HG02642 (cell line): ENCODE measurements around the gene SPACA6.
"Not testable (repeated sequence)": the region's sequence is repeated elsewhere in the genome, so short reads cannot be mapped to it uniquely, and the experiment has no call there.

Experiments
- ATAC-seq: cut with Tn5 transposase; IDR thresholded peaks from one replicate; pipeline ENCODE4 v1.9.1; 2021; ENCODE audit warnings: mild to moderate bottlenecking; ENCODE audit not compliant: unreplicated experiment, poor library complexity

The SPACA6 gene

DNA sequence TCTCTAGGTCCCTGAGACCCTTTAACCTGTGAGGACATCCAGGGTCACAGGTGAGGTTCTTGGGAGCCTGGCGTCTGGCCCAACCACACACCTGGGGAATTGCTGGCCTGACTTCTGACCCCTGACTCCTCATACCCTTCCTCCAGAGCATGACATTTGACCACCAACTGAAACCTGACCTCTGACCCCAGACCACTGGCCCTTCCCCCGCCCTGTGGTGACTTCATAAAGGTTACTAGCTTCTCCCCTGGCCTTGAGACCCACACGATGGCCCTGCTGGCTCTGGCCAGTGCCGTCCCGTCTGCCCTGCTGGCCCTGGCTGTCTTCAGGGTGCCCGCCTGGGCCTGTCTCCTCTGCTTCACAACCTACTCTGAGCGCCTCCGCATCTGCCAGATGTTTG is at the start of gene SPACA6:
TSS of gene SPACA6 (plus strand) at position 71 of the 400 bp plus-strand sequence. CDS start at position 268, 197 bp downstream.
- no peak for ATAC-seq

DNA sequence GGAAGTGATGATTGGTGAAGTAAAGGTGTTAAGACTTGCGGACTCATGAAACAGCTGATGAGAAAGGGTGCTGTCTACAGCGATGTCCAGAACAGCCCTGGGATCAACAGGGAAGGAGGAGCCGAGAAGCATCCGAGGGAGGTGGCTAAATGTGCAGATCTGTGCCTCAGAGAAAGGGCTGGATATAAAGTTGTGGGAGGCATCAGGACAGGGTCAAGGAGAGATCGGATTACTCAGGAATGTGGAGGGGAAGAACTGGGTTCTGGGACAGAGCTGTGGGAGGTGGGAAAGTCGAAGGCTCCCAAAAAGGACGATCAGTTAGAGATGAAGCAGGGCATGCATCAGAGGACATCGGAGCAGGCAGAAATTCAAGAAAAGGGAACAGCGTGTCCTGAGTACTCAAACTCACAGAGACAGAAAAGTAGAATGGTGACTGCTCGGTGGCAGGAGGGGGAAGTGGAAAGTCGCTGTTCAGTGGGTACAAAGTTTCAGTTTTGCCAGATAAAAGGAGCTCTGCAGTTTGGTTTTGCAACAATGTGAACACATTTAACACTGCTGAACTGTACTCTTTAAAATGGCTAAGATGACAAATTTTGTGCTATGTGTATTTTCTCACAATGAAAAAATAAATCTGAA is 48.4 kb upstream of the SPACA6 start:
- ATAC-seq = no peak

- not testable (repeated sequence) for ATAC-seq
These were observed 46.4 kb upstream of the SPACA6 start, which contains the start of gene SIGLEC14 for GRCh38 chr19:51646730-51647129. Gene SIGLEC14 (minus strand): TSS chr19:51646825. CDS start chr19:51646759, 66 bp downstream.

GRCh38 chr19:51647318-51647717 is 45.8 kb upstream of the SPACA6 start:
- ATAC-seq = no peak

DNA sequence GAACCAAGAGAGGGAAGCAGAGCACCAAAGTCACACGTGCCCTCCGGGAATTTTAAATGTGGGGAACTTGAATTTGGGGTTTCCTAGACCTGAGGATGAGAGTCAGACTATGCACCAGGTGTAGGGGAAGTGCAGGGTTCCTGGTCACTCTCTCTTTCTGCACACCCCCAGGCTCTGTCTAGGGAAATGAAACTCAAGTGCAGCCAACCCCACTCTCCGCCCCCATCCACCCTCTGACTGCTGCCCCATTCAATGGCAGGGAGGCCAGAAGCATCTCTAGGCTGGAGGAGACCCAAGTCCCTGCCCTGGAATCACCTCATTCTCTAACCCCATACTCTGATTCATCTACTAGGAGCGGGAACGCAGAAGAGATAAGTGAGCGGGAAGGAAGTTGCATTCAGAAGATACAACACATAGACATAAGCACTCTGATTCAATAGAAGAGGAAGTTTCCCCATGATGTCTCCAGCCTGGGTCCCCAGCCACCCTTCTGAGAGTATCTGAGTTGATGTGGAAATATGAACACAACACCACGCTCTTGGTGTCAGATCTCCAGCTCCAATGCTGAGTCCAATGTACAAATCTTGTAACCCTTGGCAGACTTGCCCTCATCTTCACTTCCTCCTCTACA is 41.8 kb upstream of the SPACA6 start:
- ATAC-seq = no peak

DNA sequence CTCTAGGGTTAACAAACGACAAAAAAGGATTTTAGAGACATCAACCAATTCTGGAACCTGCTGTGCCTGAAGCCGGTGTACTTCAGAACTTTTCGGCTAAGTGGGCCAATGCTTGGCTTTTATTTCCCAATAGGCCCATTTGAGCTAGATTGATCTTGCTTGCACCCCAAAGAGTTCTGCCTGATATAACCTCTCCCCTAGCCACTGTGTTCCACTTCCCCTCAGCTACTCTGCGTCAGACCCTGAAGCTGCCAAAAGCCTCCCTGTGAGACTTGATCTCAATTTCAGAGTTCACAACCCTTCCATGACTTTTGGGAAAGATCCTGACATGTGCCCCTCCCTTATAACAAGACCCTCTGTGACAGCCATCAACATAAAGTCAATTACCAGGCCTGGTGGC is 40.9 kb upstream of the SPACA6 start:
- ATAC-seq = no peak

- ATAC-seq = no peak
These were observed 40.0 kb upstream of the SPACA6 start for GRCh38 chr19:51653162-51653561.

GRCh38 chr19:51654783-51655182 is 38.3 kb upstream of the SPACA6 start:
- ATAC-seq = no peak

DNA sequence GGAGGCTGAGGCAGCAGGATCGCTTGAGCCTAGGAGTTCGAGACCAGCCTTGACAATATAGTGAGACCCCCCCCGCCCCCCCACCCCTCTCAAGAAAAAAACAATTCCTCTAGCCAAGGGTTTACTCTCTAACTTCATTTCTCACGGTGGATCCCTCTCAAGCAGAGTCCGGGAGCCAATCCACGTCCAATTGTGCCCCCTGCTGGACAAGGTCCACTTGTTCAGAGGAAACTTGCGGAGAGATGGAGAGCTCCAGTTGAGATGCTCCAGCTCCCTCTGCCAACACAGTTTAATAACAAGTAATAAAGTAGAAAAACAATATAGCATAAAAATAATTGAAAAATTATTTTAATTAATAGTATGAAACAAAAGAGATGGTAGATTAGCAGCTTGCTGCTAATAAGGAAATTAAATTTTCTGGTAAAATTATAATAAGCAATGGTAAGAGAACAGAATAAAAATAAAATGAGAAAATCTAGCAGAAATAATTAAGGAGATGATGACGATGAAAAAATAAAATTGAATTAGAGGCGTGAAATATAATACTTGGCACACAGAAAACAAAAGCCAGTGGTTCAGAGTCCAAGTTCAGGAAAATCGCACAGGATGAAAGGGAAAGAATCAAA is 32.0 kb upstream of the SPACA6 start:
- no peak for ATAC-seq

DNA sequence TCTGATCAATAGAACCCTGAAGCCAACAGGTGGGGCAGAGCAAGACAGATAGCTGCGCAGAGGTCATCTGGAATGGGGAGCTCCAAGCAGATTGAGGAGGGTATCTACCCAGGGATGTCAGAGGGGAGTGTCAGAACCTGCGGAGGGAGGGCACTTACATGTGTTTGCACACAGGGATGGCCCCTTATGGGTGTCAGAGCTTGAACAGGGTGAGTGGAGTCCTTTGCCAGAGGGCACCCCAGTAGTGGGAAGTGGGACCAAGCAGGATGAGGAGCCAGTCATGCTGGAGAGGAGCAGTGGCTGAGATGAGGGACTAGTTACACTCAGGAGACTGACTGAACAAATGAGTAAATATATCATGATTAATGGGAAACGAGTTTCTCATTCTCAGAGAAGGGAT is 29.5 kb upstream of the SPACA6 start:
- ATAC-seq = no peak

- no peak for ATAC-seq
These were observed 29.0 kb upstream of the SPACA6 start for GRCh38 chr19:51664131-51664530.

DNA sequence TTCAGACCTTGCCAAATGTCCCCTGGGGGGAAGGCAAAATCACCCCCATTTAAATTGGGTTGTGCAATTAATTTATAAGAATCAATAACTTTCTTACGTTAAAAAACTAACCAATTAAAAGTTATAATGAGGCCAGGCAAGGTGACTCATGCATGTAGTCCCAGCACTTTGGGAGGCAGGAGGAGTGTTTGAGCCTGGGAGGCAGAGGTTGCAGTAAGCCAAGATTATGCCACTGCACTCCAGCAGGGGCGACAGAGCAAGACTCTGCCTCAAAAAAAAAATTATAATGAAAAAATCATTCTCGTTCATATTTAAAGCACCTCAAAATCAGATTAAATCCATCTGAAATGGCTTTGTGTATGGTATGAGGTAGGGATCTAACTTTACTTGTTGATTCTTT is 28.1 kb upstream of the SPACA6 start:
- no peak for ATAC-seq

DNA sequence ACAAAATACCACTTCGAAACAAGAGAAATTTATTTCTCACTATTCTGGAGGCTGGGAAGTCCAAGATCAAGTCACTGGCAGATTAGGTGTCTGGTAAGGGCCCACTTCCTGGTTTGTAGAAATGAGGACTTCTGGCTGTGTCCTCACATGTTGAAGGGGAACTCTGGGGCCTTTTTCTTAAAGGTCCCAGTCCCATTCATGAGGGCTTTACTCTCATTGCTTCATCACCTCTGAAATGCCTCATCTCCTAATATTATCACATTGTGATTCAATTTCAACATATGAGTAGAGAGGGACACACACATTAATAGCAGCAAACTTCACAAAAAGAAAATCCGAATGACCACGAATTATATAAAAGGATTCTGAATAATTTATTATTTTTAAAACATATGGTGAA is 24.9 kb upstream of the SPACA6 start:
- no peak for ATAC-seq

- ATAC-seq = not testable (repeated sequence)
These were observed 17.1 kb upstream of the SPACA6 start for GRCh38 chr19:51675911-51676565.

- ATAC-seq = no peak
These were observed 16.5 kb upstream of the SPACA6 start for GRCh38 chr19:51676566-51677083.

GRCh38 chr19:51680474-51680873 is 12.7 kb upstream of the SPACA6 start:
- no peak for ATAC-seq

GRCh38 chr19:51681286-51681941 is 11.7 kb upstream of the SPACA6 start:
- ATAC-seq = no peak

- no peak for ATAC-seq
These were observed 7.0 kb upstream of the SPACA6 start for GRCh38 chr19:51686171-51686570.

- no peak for ATAC-seq
These were observed 5.1 kb upstream of the SPACA6 start for GRCh38 chr19:51687791-51688670.
